HepG2 (cell line): ENCODE results near the gene ST6GALNAC3. TPM values are rescaled to one million over a fixed set of nuclear protein-coding genes. Genes with fewer than 3 reads are reported as not detected.

Experiments used
- ATAC-seq: fragments of 200-7000 bp; cut with Tn5 transposase; 3 replicates; pipeline ENCODE4 v1.9.1; 2020; ENCODE audit warnings: mild to moderate bottlenecking, moderate library complexity
- BruUV-seq: library from RNA; stranded (reverse); fragments of 400-500 nt; replicated peaks from 2 replicates; lab custom pipeline; 2021; lab: Mats Ljungman, UMichigan
- CTCF ChIA-PET: fragments of 300-600 bp; formaldehyde crosslinking; extraction: SDS; loops from one replicate; lab custom pipeline; 2021; ENCODE audit warnings: low total read pairs, inconsistent platforms, low intra/inter-chr PET ratio; lab: Yijun Ruan, JAX
- POLR2A ChIA-PET: fragments of 350-600 bp; sonication (Branson Sonifier 250); formaldehyde crosslinking; loops from one replicate; lab custom pipeline; 2020; ENCODE audit warnings: antibody characterized with exemption, inconsistent platforms; lab: Yijun Ruan, JAX
- DNase-seq: peaks from one replicate; pipeline ENCODE4 v3.0.0-alpha.2; 2015; ENCODE audit warnings: low spot score
- FAIRE-seq: peaks from 3 replicates; lab custom pipeline; 2011; peaks lifted over from hg19 to GRCh38; lab: Jason Lieb, UNC
- H2AFZ ChIP-seq: one replicate; pipeline ENCODE4 v1.6.1; 2011; ENCODE audit warnings: low read length, inconsistent platforms
- H3K27ac ChIP-seq: fragments of 300-600 bp; 3 replicates; pipeline ENCODE4 v1.8.0; 2011; ENCODE audit warnings: mixed run types, mild to moderate bottlenecking, mixed read lengths, low read length, inconsistent platforms; ENCODE audit not compliant: insufficient read depth; ENCODE audit errors: extremely low read length
- H3K27me3 ChIP-seq, 2 experiments: fragments of 200-600 bp in 1 of 2; 2 replicates in 1 of 2; 3 replicates in 1 of 2; pipeline versions ENCODE4 v1.6.0 to v1.8.0; 2011; ENCODE audit warnings: low read length in 2 of 2, mild to moderate bottlenecking in 2 of 2, moderate library complexity in 2 of 2, inconsistent platforms in 1 of 2; ENCODE audit not compliant: insufficient read depth in 2 of 2, control insufficient read depth in 1 of 2
- H3K36me3 ChIP-seq, 2 experiments: fragments of 200-600 bp in 1 of 2; replicated peaks in 1 of 2; 2 replicates in 1 of 2; 3 replicates in 1 of 2; pipeline versions ENCODE4 v1.5.1 to v1.8.0; 2011; ENCODE audit warnings: low read length in 2 of 2, inconsistent platforms in 1 of 2; ENCODE audit not compliant: insufficient read depth in 2 of 2, control insufficient read depth in 1 of 2
- H3K4me1 ChIP-seq: 2 replicates; pipeline ENCODE4 v1.5.1; 2012; ENCODE audit warnings: low read length, inconsistent platforms; ENCODE audit not compliant: insufficient read depth
- H3K4me2 ChIP-seq: 2 replicates; pipeline ENCODE4 v1.6.0; 2011; ENCODE audit warnings: low read depth, low read length, inconsistent platforms
- H3K4me3 ChIP-seq, 3 experiments: fragments of 200-600 bp in 1 of 3; sonication (generic), shearing (Covaris generic) in 1 of 3; replicated peaks in 1 of 3; 2 replicates each; pipeline ENCODE4 v1.5.1; 2011 to 2016; ENCODE audit warnings: low read length in 3 of 3, inconsistent platforms in 2 of 3, low read depth in 2 of 3, mild to moderate bottlenecking in 2 of 3, control low read depth in 1 of 3, mixed read lengths in 1 of 3; ENCODE audit not compliant: insufficient read depth in 1 of 3
- H3K79me2 ChIP-seq: one replicate; pipeline ENCODE4 v1.6.1; 2011; ENCODE audit warnings: low read length, inconsistent platforms; ENCODE audit not compliant: insufficient read depth
- H3K9ac ChIP-seq: 2 replicates; pipeline ENCODE4 v1.6.0; 2011; ENCODE audit warnings: mild to moderate bottlenecking, low read depth, low read length, inconsistent platforms; ENCODE audit not compliant: insufficient read depth
- H3K9me3 ChIP-seq: 2 replicates; pipeline ENCODE4 v1.5.1; 2012; ENCODE audit warnings: mild to moderate bottlenecking, low read length
- H4K20me1 ChIP-seq: 2 replicates; pipeline ENCODE4 v1.6.0; 2011; ENCODE audit warnings: inconsistent platforms, mild to moderate bottlenecking, low read length, moderate library complexity; ENCODE audit not compliant: insufficient read depth
- ATAD3A ChIP-seq: sonication (generic); formaldehyde crosslinking; IDR thresholded peaks from 2 replicates; pipeline ENCODE4 v1.4.0; 2020; ENCODE audit warnings: missing genetic modification reagents
- CHD2 ChIP-seq: IDR thresholded peaks from 2 replicates; pipeline ENCODE4 v1.6.1; 2011; ENCODE audit warnings: low read depth, low read length, improper control_type of control experiment
- HNRNPL ChIP-seq: fragments of 200-400 bp; formaldehyde crosslinking; IDR thresholded peaks from 2 replicates; pipeline ENCODE4 v1.6.1; 2017; ENCODE audit warnings: mild to moderate bottlenecking, low read depth, low read length
- JUND ChIP-seq: sonication (generic); formaldehyde crosslinking; IDR thresholded peaks from 2 replicates; pipeline ENCODE4 v1.8.0; 2022; ENCODE audit warnings: mild to moderate bottlenecking, missing genetic modification reagents
- MIER2 ChIP-seq: IDR thresholded peaks from 2 replicates; pipeline ENCODE4 v1.6.1; 2016; ENCODE audit warnings: missing biosample characterization, missing genetic modification reagents
- NFYC ChIP-seq: IDR thresholded peaks from 2 replicates; pipeline ENCODE4 v1.6.1; 2016; ENCODE audit warnings: missing genetic modification reagents, missing compliant biosample characterization
- SRSF9 ChIP-seq: fragments of 200-400 bp; formaldehyde crosslinking; IDR thresholded peaks from 2 replicates; pipeline ENCODE4 v1.6.1; 2018; ENCODE audit warnings: borderline replicate concordance, mild to moderate bottlenecking, low read depth, low read length; ENCODE audit not compliant: insufficient read depth, poor library complexity, severe bottlenecking
- SRY ChIP-seq: sonication (generic); formaldehyde crosslinking; IDR thresholded peaks from 2 replicates; pipeline ENCODE4 v1.8.0; 2022; ENCODE audit warnings: mild to moderate bottlenecking, missing genetic modification reagents
- TBX3 ChIP-seq: fragments of 450-650 bp; IDR thresholded peaks from 2 replicates; pipeline ENCODE4 v1.6.1; 2017; ENCODE audit warnings: antibody characterized with exemption, mild to moderate bottlenecking, inconsistent platforms, borderline replicate concordance
- ZBTB7B ChIP-seq: sonication (generic); formaldehyde crosslinking; IDR thresholded peaks from 2 replicates; pipeline ENCODE4 v1.4.0; 2020; ENCODE audit warnings: missing genetic modification reagents
- ZKSCAN5 ChIP-seq: sonication (generic); formaldehyde crosslinking; IDR thresholded peaks from 2 replicates; pipeline ENCODE4 v1.5.1; 2020; ENCODE audit warnings: mild to moderate bottlenecking, missing genetic modification reagents
- ZMAT3 ChIP-seq: sonication (generic); formaldehyde crosslinking; conservative IDR thresholded peaks from 2 replicates; pipeline ENCODE4 v1.7.0; 2021; ENCODE audit warnings: missing genetic modification reagents
- ZNF17 ChIP-seq: sonication (generic); formaldehyde crosslinking; IDR thresholded peaks from 2 replicates; pipeline ENCODE4 v1.5.0; 2020; ENCODE audit warnings: mild to moderate bottlenecking, missing genetic modification reagents
- ZNF282 ChIP-seq: fragments of 450-650 bp; IDR thresholded peaks from 2 replicates; pipeline ENCODE4 v1.6.1; 2018; ENCODE audit not compliant: partially characterized antibody
- ZNF30 ChIP-seq: sonication (generic); formaldehyde crosslinking; IDR thresholded peaks from 2 replicates; pipeline ENCODE4 v1.5.0; 2020; ENCODE audit warnings: mild to moderate bottlenecking, missing genetic modification reagents
- ZNF33B ChIP-seq: sonication (generic); formaldehyde crosslinking; IDR thresholded peaks from 2 replicates; pipeline ENCODE4 v1.5.1; 2020; ENCODE audit warnings: mild to moderate bottlenecking, missing genetic modification reagents
- ZNF432 ChIP-seq: sonication (generic); formaldehyde crosslinking; IDR thresholded peaks from 2 replicates; pipeline ENCODE4 v1.5.0; 2020; ENCODE audit warnings: missing genetic modification reagents, mild to moderate bottlenecking, borderline replicate concordance
- ZSCAN25 ChIP-seq: sonication (generic); formaldehyde crosslinking; IDR thresholded peaks from 2 replicates; pipeline ENCODE4 v1.8.0; 2022; ENCODE audit warnings: mild to moderate bottlenecking, missing genetic modification reagents
- WGBS: methylation state at CpG from one replicate; pipeline ENCODE4 v1.1.6; 2017; ENCODE audit warnings: low lambda C conversion rate; 5-methylcytosine and 5-hydroxymethylcytosine counted together
- in situ Hi-C: cut with HindIII; loops from 2 replicates; pipeline ENCODE4 v1.10.0; 2017; ENCODE audit warnings: low pct_unique_long_range_greater_than_20kb; ENCODE audit not compliant: extremely low pct_ligation_motif_present
- intact Hi-C: fragments of 100-400 bp; cut with micrococcal nuclease; formaldehyde crosslinking; loops from one replicate; pipeline ENCODE4 v1.10.0; 2022; ENCODE audit not compliant: unreplicated experiment
- polyA plus RNA-seq, 8 experiments: library from polyadenylated mRNA; depleted of rRNA in 3 of 8; stranded (reverse) in 7 of 8; unstranded in 1 of 8; fragments of >200 nt; fragmentation: Illumina TruSeq in 4 of 8; extraction: Trizol in 4 of 8; gene quantifications; 2 replicates each; pipeline versions ENCODE4 v1.2.1 to v1.2.3, GENCODE V29; 2011 to 2016; ENCODE audit warnings: low read depth in 4 of 8, missing spikeins in 1 of 8, mixed read lengths in 1 of 8; ENCODE audit not compliant: insufficient read depth in 1 of 8
- total RNA-seq, 5 experiments: library from RNA; depleted of rRNA; stranded (reverse); fragments of >200 nt; fragmentation: Illumina TruSeq; extraction: Trizol; gene quantifications; 2 replicates each; pipeline ENCODE4 v1.2.3, GENCODE V29; 2016; ENCODE audit warnings: low read depth in 1 of 5
- TF ChIP-seq, protein P1 (sequence below): sonication (generic); formaldehyde crosslinking; IDR thresholded peaks from 2 replicates; pipeline ENCODE4 v1.5.0; 2020; ENCODE audit warnings: missing genetic modification reagents
- TF ChIP-seq, protein P2 (sequence below): sonication (generic); formaldehyde crosslinking; IDR thresholded peaks from 2 replicates; pipeline ENCODE4 v1.4.0; 2020; ENCODE audit warnings: mild to moderate bottlenecking, missing genetic modification reagents, borderline replicate concordance

ST6GALNAC3 gene
- total and polyA plus RNA-seq, 2 of the 13 experiments (the other 11 are each of a cell fraction or from before 2014, with no cell fraction given): not detected

DNA sequence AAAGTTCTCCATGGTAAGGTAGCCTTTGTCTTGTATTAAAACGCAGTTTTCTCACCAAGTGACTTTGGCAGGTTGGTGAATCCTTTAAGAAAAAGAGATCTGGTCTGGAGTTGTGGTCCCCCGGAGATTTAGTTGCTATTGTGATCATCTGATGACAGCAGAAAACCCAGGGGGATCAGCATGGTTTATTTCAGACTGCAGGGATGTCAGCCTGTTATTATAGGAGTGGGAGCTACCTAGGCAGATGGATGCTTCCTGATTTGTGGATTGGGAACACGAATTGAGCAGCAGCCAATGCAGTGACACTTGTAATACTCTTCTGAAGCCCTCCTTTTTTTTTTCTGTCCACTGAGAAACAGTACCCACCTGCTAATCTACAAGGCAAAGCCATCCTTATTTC lies 150.2 kb downstream of the ST6GALNAC3 start:
- ATAC-seq (no peak), FAIRE-seq (no peak)
- no TSS peak for BruUV-seq
- H4K20me1 ChIP-seq: no peaks in the 10 kb centered on the region
- CTCF ChIA-PET: no interaction called here
- no peak overlapping the region for H3K4me2 ChIP-seq
- no peaks in the 10 kb centered on the region for H3K36me3 ChIP-seq
- no peaks in the 10 kb centered on the region for H3K79me2 ChIP-seq
- H3K27ac ChIP-seq: no peak overlapping the region
- intact Hi-C loops: no loop called here
- WGBS: 6% methylated on average over 3 of the region's 3 CpGs
- no peaks in the 10 kb centered on the region for H3K9me3 ChIP-seq
- no peaks in the 10 kb centered on the region; a peak in 1 of 5 replicates for H3K27me3 ChIP-seq
- no peak overlapping the region for H3K4me3 ChIP-seq
- H3K9ac ChIP-seq: no peak overlapping the region
- TF ChIP-seq ZBTB7B (CRISPR knock-in tag): no peak
- TF ChIP-seq, protein P1, sequence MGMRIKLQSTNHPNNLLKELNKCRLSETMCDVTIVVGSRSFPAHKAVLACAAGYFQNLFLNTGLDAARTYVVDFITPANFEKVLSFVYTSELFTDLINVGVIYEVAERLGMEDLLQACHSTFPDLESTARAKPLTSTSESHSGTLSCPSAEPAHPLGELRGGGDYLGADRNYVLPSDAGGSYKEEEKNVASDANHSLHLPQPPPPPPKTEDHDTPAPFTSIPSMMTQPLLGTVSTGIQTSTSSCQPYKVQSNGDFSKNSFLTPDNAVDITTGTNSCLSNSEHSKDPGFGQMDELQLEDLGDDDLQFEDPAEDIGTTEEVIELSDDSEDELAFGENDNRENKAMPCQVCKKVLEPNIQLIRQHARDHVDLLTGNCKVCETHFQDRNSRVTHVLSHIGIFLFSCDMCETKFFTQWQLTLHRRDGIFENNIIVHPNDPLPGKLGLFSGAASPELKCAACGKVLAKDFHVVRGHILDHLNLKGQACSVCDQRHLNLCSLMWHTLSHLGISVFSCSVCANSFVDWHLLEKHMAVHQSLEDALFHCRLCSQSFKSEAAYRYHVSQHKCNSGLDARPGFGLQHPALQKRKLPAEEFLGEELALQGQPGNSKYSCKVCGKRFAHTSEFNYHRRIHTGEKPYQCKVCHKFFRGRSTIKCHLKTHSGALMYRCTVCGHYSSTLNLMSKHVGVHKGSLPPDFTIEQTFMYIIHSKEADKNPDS (CRISPR knock-in tag): no peak
- TF ChIP-seq SRSF9: no peak
- TF ChIP-seq ZNF432 (CRISPR knock-in tag): no peak
- no peak for TF ChIP-seq HNRNPL
- no peak for TF ChIP-seq ZNF33B
- TF ChIP-seq ZNF282: no peak
- TF ChIP-seq ZKSCAN5 (CRISPR knock-in tag): no peak
- TF ChIP-seq, protein P2, sequence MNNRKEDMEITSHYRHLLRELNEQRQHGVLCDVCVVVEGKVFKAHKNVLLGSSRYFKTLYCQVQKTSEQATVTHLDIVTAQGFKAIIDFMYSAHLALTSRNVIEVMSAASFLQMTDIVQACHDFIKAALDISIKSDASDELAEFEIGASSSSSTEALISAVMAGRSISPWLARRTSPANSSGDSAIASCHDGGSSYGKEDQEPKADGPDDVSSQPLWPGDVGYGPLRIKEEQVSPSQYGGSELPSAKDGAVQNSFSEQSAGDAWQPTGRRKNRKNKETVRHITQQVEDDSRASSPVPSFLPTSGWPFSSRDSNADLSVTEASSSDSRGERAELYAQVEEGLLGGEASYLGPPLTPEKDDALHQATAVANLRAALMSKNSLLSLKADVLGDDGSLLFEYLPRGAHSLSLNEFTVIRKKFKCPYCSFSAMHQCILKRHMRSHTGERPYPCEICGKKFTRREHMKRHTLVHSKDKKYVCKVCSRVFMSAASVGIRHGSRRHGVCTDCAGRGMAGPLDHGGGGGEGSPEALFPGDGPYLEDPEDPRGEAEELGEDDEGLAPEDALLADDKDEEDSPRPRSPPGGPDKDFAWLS (CRISPR knock-in tag): no peak
- TF ChIP-seq ZSCAN25: no peak
- no peak for TF ChIP-seq TBX3
- TF ChIP-seq ZMAT3 (CRISPR knock-in tag): no peak
- no peak for TF ChIP-seq ZNF17 (CRISPR knock-in tag)
- no peak for TF ChIP-seq MIER2 (CRISPR knock-in tag)
- TF ChIP-seq NFYC (CRISPR knock-in tag): no peak
- no peak for TF ChIP-seq ATAD3A
- no peak for TF ChIP-seq CHD2
- TF ChIP-seq JUND (CRISPR knock-in tag): no peak
- TF ChIP-seq SRY (CRISPR knock-in tag): no peak
- no peak for TF ChIP-seq ZNF30 (CRISPR knock-in tag)
- TF ChIP-seq, all 625 proteins: peak for 0
- Histone ChIP-seq H2AFZ (no peak overlapping the region), H3K4me1 (no peaks in the 10 kb centered on the region)
- no peak for DNase-seq
- in situ Hi-C loops: no loop called here
- POLR2A ChIA-PET: no interaction called here
